Esophagus (tissue), 2 donors: ENCODE results near the gene TMC1. TPM values are rescaled to one million over a fixed set of nuclear protein-coding genes. Genes with fewer than 3 reads are reported as not detected.
"Not testable (repeated sequence)": the region's sequence is repeated elsewhere in the genome, so short reads cannot be mapped to it uniquely, and the experiment has no call there.

Experiments used
- H3K27ac ChIP-seq, 2 donors: one replicate each; pipeline ENCODE4 v1.5.1; 2013; ENCODE audit warnings: low read depth in 2 of 2, mild to moderate bottlenecking in 2 of 2, inconsistent platforms in 1 of 2, low read length in 1 of 2, moderate library complexity in 1 of 2
- H3K27me3 ChIP-seq, 2 donors: one replicate each; pipeline ENCODE4 v1.6.1; 2013; ENCODE audit warnings: low read length in 2 of 2, control low read depth in 1 of 2, mild to moderate bottlenecking in 1 of 2; ENCODE audit not compliant: insufficient read depth in 2 of 2, control insufficient read depth in 1 of 2
- H3K36me3 ChIP-seq, 2 donors: one replicate each; pipeline ENCODE4 v1.6.1; 2013; ENCODE audit warnings: low read length in 1 of 2; ENCODE audit not compliant: control insufficient read depth in 2 of 2, insufficient read depth in 2 of 2
- H3K4me1 ChIP-seq, 2 donors: one replicate each; pipeline ENCODE4 v1.6.1; 2013; ENCODE audit warnings: low read length in 1 of 2; ENCODE audit not compliant: control insufficient read depth in 2 of 2, insufficient read depth in 2 of 2
- H3K4me3 ChIP-seq, 2 donors: one replicate each; pipeline ENCODE4 v1.5.1; 2013; ENCODE audit warnings: low read length in 2 of 2, mild to moderate bottlenecking in 2 of 2, low read depth in 1 of 2, moderate library complexity in 1 of 2
- H3K9me3 ChIP-seq, 2 donors: one replicate each; pipeline ENCODE4 v1.6.1; 2013; ENCODE audit warnings: mild to moderate bottlenecking in 2 of 2, low read depth in 1 of 2, low read length in 1 of 2, moderate library complexity in 1 of 2; ENCODE audit not compliant: control insufficient read depth in 2 of 2, insufficient read depth in 1 of 2
- WGBS, 2 donors: extraction: QIAGEN DNeasy Blood & Tissue Kit; methylation state at CpG; one replicate each; pipeline ENCODE4 v1.1.7; 2013; 5-methylcytosine and 5-hydroxymethylcytosine counted together
- polyA plus RNA-seq, 2 donors: library from polyadenylated mRNA; stranded (reverse); fragments of 200-250 nt; gene quantifications; one replicate each; pipeline ENCODE4 v1.2.3, GENCODE V29; 2013
- donor health status: healthy with polysubstance abuse.
- donor health status: Bipolar disorder and iron deficiency.

TMC1 gene
- polyA plus RNA-seq, 2 donors: 6.1 to 10.3 TPM

- not testable (repeated sequence) for H3K27ac ChIP-seq, H3K36me3 ChIP-seq
Observed at GRCh38 chr9:72521011-72521410, 397 bp upstream of the TMC1 start.

GRCh38 chr9:72524820-72525540, 3.6 kb downstream of the TMC1 start:
- peaks cover 7% of the 10 kb centered on the region in 2 donors for H3K4me1 ChIP-seq
- no peaks in the 10 kb centered on the region for H3K36me3 ChIP-seq
- no peaks in the 10 kb centered on the region for H3K9me3 ChIP-seq
- H3K27ac ChIP-seq: peak overlapping the region; percentile 42 to 74
- H3K4me3 ChIP-seq: no peak overlapping the region
- no peaks in the 10 kb centered on the region for H3K27me3 ChIP-seq
- WGBS, 2 donors: 39 to 50% methylated on average over 9 of the region's 9 CpGs

More at GRCh38 chr9:72521011-72521410, 397 bp upstream of the TMC1 start:
- H3K9me3 ChIP-seq, H3K27me3 ChIP-seq, H3K4me1 ChIP-seq, H3K4me3 ChIP-seq: not testable (repeated sequence)
- WGBS, 2 donors: 96 to 99% methylated on average over 9 of the region's 9 CpGs

GRCh38 chr9:72526901-72527800, 5.7 kb downstream of the TMC1 start:
- Histone ChIP-seq H3K4me1 (peaks cover 7% of the 10 kb centered on the region in 2 donors), H3K9me3 (no peaks in the 10 kb centered on the region), H3K27me3 (no peaks in the 10 kb centered on the region), H3K4me3 (peak overlapping the region; percentile 13 to 34), H3K36me3 (no peaks in the 10 kb centered on the region), H3K27ac (peak overlapping the region; percentile 85 to 87)
- WGBS, 2 donors: 18 to 25% methylated on average over 19 of the region's 19 CpGs

- Histone ChIP-seq H3K27me3 (no peaks in the 10 kb centered on the region), H3K27ac (peak overlapping the region; percentile 85 to 87), H3K4me3 (peak overlapping the region; percentile 13 to 34), H3K36me3 (no peaks in the 10 kb centered on the region), H3K4me1 (peaks cover 7% of the 10 kb centered on the region in 2 donors), H3K9me3 (no peaks in the 10 kb centered on the region)
- WGBS, 2 donors: 21 to 38% methylated on average over 5 of the region's 5 CpGs
Observed at GRCh38 chr9:72527801-72528195, 6.4 kb downstream of the TMC1 start.

GRCh38 chr9:72529531-72529930, 8.1 kb downstream of the TMC1 start:
- H3K4me1 ChIP-seq: peaks cover 7% of the 10 kb centered on the region in 2 donors
- no peaks in the 10 kb centered on the region for H3K27me3 ChIP-seq
- H3K9me3 ChIP-seq: no peaks in the 10 kb centered on the region
- no peaks in the 10 kb centered on the region for H3K36me3 ChIP-seq
- no peak overlapping the region for H3K4me3 ChIP-seq
- no peak overlapping the region for H3K27ac ChIP-seq
- 49 to 71% methylated on average over 1 of the region's 1 CpG for WGBS, 2 donors

GRCh38 chr9:72533322-72533721, 11.9 kb downstream of the TMC1 start:
- WGBS, 2 donors: 73 to 77% methylated on average over 1 of the region's 1 CpG
- Histone ChIP-seq H3K9me3 (no peaks in the 10 kb centered on the region), H3K4me1 (no peaks in the 10 kb centered on the region), H3K27ac (no peak overlapping the region), H3K27me3 (no peaks in the 10 kb centered on the region), H3K36me3 (no peaks in the 10 kb centered on the region), H3K4me3 (no peak overlapping the region)

GRCh38 chr9:72534931-72535330, 13.5 kb downstream of the TMC1 start:
- Histone ChIP-seq H3K9me3 (no peaks in the 10 kb centered on the region), H3K4me3 (no peak overlapping the region), H3K27ac (no peak overlapping the region), H3K27me3 (no peaks in the 10 kb centered on the region), H3K4me1 (no peaks in the 10 kb centered on the region), H3K36me3 (no peaks in the 10 kb centered on the region)
- 71 to 72% methylated on average over 4 of the region's 4 CpGs for WGBS, 2 donors

- Histone ChIP-seq H3K36me3 (no peaks in the 10 kb centered on the region), H3K9me3 (no peaks in the 10 kb centered on the region), H3K27ac (no peak overlapping the region), H3K27me3 (no peaks in the 10 kb centered on the region), H3K4me1 (no peaks in the 10 kb centered on the region), H3K4me3 (no peak overlapping the region)
Observed at GRCh38 chr9:72537011-72537545, 15.7 kb downstream of the TMC1 start.

- 82 to 94% methylated on average over 1 of the region's 1 CpG for WGBS, 2 donors
- Histone ChIP-seq H3K9me3 (no peaks in the 10 kb centered on the region), H3K36me3 (no peaks in the 10 kb centered on the region), H3K27me3 (no peaks in the 10 kb centered on the region), H3K4me1 (no peaks in the 10 kb centered on the region), H3K27ac (no peak overlapping the region), H3K4me3 (no peak overlapping the region)
Observed at GRCh38 chr9:72537671-72538070, 16.3 kb downstream of the TMC1 start.
